Ishikawa (cell line): Measurements from ENCODE around the gene HAPSTR1.

Experiments used
- CEBPB ChIP-seq: IDR thresholded peaks from 2 replicates; pipeline ENCODE4 v1.6.1; 2012
- CREB1 ChIP-seq: IDR thresholded peaks from 2 replicates; pipeline ENCODE4 v1.6.1; 2012; ENCODE audit warnings: low read depth
- EGR1 ChIP-seq: IDR thresholded peaks from 2 replicates; pipeline ENCODE4 v1.6.1; 2012
- EP300 ChIP-seq: IDR thresholded peaks from 2 replicates; pipeline ENCODE4 v1.6.1; 2012; ENCODE audit warnings: borderline replicate concordance
- FOXM1 ChIP-seq: IDR thresholded peaks from 2 replicates; pipeline ENCODE4 v1.6.1; 2012; ENCODE audit warnings: low read depth, borderline replicate concordance
- NFIC ChIP-seq: IDR thresholded peaks from 2 replicates; pipeline ENCODE4 v1.6.1; 2012
- RAD21 ChIP-seq: IDR thresholded peaks from 2 replicates; pipeline ENCODE4 v1.6.1; 2012; ENCODE audit warnings: low read depth
- REST ChIP-seq: IDR thresholded peaks from 2 replicates; pipeline ENCODE4 v1.6.1; 2012; ENCODE audit warnings: low read depth, mild to moderate bottlenecking
- TAF1 ChIP-seq: IDR thresholded peaks from 2 replicates; pipeline ENCODE4 v1.6.1; 2012; ENCODE audit warnings: low read depth, mild to moderate bottlenecking
- TCF12 ChIP-seq: IDR thresholded peaks from 2 replicates; pipeline ENCODE4 v1.6.1; 2012; ENCODE audit warnings: low read depth
- TEAD4 ChIP-seq: IDR thresholded peaks from 2 replicates; pipeline ENCODE4 v1.6.1; 2012
- YY1 ChIP-seq: IDR thresholded peaks from 2 replicates; pipeline ENCODE4 v1.6.1; 2012; ENCODE audit warnings: low read depth
- ZBTB7A ChIP-seq: IDR thresholded peaks from 2 replicates; pipeline ENCODE4 v1.6.1; 2012; ENCODE audit warnings: low read depth
- TF ChIP-seq, protein P1 (sequence below): IDR thresholded peaks from 2 replicates; pipeline ENCODE4 v1.6.1; 2012
- TF ChIP-seq, protein P2 (sequence below): IDR thresholded peaks from 2 replicates; pipeline ENCODE4 v1.6.1; 2012

The HAPSTR1 gene

GRCh38 chr16:9112166-9112843 is 20.9 kb downstream of the HAPSTR1 start:
- TF ChIP-seq, protein P1, sequence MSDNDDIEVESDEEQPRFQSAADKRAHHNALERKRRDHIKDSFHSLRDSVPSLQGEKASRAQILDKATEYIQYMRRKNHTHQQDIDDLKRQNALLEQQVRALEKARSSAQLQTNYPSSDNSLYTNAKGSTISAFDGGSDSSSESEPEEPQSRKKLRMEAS, result no peak
- TF ChIP-seq TCF12, result no peak

DNA sequence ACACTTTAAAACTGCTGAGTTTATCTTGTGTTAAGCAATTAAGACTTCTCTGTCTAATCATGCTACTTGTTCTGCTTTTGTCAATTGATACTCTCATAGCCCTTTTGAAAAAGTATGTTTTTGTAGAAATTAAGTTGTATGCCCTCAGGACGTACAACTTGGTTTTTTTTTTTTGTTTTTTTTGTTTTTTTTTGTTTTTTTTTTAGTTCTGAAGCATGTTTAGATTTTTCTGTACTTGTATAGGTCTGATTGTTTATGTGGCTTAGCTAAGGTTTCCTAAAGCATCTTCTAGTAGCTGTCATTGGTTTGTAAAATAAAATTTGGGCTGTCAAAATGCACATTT is 21.4 kb downstream of the HAPSTR1 start:
- TF ChIP-seq TAF1 (no peak), EP300 (no peak), RAD21 (no peak), TCF12 (no peak), ZBTB7A (no peak), YY1 (no peak)

GRCh38 chr16:9113707-9114106 is 22.3 kb downstream of the HAPSTR1 start:
- TF ChIP-seq EP300, result no peak
- TF ChIP-seq ZBTB7A, result no peak
- no peak for TF ChIP-seq REST
- TF ChIP-seq RAD21, result no peak
- TF ChIP-seq, protein P1, result no peak
- no peak for TF ChIP-seq EGR1
- no peak for TF ChIP-seq YY1
- no peak for TF ChIP-seq FOXM1
- no peak for TF ChIP-seq TCF12
- no peak for TF ChIP-seq CREB1
- TF ChIP-seq NFIC, result no peak
- TF ChIP-seq, protein P2, sequence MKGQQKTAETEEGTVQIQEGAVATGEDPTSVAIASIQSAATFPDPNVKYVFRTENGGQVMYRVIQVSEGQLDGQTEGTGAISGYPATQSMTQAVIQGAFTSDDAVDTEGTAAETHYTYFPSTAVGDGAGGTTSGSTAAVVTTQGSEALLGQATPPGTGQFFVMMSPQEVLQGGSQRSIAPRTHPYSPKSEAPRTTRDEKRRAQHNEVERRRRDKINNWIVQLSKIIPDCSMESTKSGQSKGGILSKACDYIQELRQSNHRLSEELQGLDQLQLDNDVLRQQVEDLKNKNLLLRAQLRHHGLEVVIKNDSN, result no peak
- TF ChIP-seq CEBPB, result no peak
- TF ChIP-seq TEAD4, result no peak
- TF ChIP-seq TAF1, result no peak

- TF ChIP-seq, protein P1, result no peak
- TF ChIP-seq YY1 (no peak), RAD21 (no peak)
Measured at GRCh38 chr16:9114112-9114511, 22.7 kb downstream of the HAPSTR1 start.

- TF ChIP-seq, protein P1, result no peak
- no peak for TF ChIP-seq CREB1
- no peak for TF ChIP-seq NFIC
- no peak for TF ChIP-seq TAF1
- TF ChIP-seq TEAD4, result no peak
- TF ChIP-seq RAD21, result no peak
- TF ChIP-seq, protein P2, result no peak
- no peak for TF ChIP-seq FOXM1
- no peak for TF ChIP-seq TCF12
- no peak for TF ChIP-seq YY1
- TF ChIP-seq EGR1, result no peak
- no peak for TF ChIP-seq CEBPB
Measured at GRCh38 chr16:9114842-9115241, 23.4 kb downstream of the HAPSTR1 start.

GRCh38 chr16:9115277-9115676 is 23.8 kb downstream of the HAPSTR1 start:
- no peak for TF ChIP-seq CREB1
- no peak for TF ChIP-seq TEAD4
- TF ChIP-seq, protein P2, result no peak
- TF ChIP-seq EGR1, result no peak
- TF ChIP-seq YY1, result no peak
- no peak for TF ChIP-seq NFIC
- no peak for TF ChIP-seq TAF1
- TF ChIP-seq RAD21, result no peak
- TF ChIP-seq ZBTB7A, result no peak
- no peak for TF ChIP-seq CEBPB
- TF ChIP-seq REST, result no peak
- TF ChIP-seq, protein P1, result no peak
